H1 (cell line): Measurements from ENCODE around the gene SELENOI. TPM values are rescaled to one million over a fixed set of nuclear protein-coding genes. Genes with fewer than 3 reads are reported as not detected.

Experiments
- CEBPB ChIP-seq: IDR thresholded peaks from 2 replicates; pipeline ENCODE4 v1.6.1; 2012; ENCODE audit warnings: low read depth, low read length
- CTBP2 ChIP-seq: IDR thresholded peaks from 2 replicates; pipeline ENCODE4 v1.7.0; 2011; ENCODE audit warnings: borderline replicate concordance, mild to moderate bottlenecking, moderate library complexity, mixed read lengths, low read length; ENCODE audit not compliant: insufficient read depth, insufficient read length
- EP300 ChIP-seq, 2 experiments: IDR thresholded peaks; 1 replicate in 1 of 2; 2 replicates in 1 of 2; pipeline ENCODE4 v1.6.1; 2011 to 2012; ENCODE audit warnings: low read depth in 2 of 2, low read length in 2 of 2, mild to moderate bottlenecking in 2 of 2, borderline replicate concordance in 1 of 2, inconsistent platforms in 1 of 2, moderate library complexity in 1 of 2
- KDM5A ChIP-seq: fragments of 200-600 bp; IDR thresholded peaks from 2 replicates; pipeline ENCODE4 v1.7.1; 2012; ENCODE audit warnings: mild to moderate bottlenecking, low read length, inconsistent platforms, mixed read lengths
- SP2 ChIP-seq: IDR thresholded peaks from 2 replicates; pipeline ENCODE4 v1.6.1; 2012; ENCODE audit warnings: mild to moderate bottlenecking, low read length, inconsistent platforms
- TEAD4 ChIP-seq: IDR thresholded peaks from 2 replicates; pipeline ENCODE4 v1.6.1; 2012; ENCODE audit warnings: low read depth, low read length, inconsistent platforms, mixed read lengths
- polyA plus RNA-seq, 7 experiments: library from polyadenylated mRNA; depleted of rRNA in 3 of 7; stranded (reverse) in 5 of 7; unstranded in 2 of 7; fragments of >200 nt in 5 of 7; fragments of 200-250 nt in 2 of 7; gene quantifications; 1 replicate in 5 of 7; 2 replicates in 1 of 7; 4 replicates in 1 of 7; pipeline versions ENCODE4 v1.2.1 to v1.2.3, GENCODE V29; 2011 to 2013; ENCODE audit warnings: missing spikeins in 2 of 7, mixed read lengths in 2 of 7
- total RNA-seq: library from RNA; stranded (reverse); fragmentation: NEBNext Ultra II Directional; extraction: Animal tissue kit (Norgen Biotek cat#: 25700); gene quantifications from 2 replicates; pipeline ENCODE4 v1.2.1, GENCODE V29; 2021
- TF ChIP-seq, protein P1 (sequence below): fragments of 300-600 bp; sonication (generic); IDR thresholded peaks from 2 replicates; pipeline ENCODE4 v1.7.1; 2012; ENCODE audit warnings: low read length, moderate library complexity, mild to moderate bottlenecking, inconsistent platforms; ENCODE audit not compliant: insufficient replicate concordance

Gene SELENOI
- total and polyA plus RNA-seq, 2 of the 8 experiments (the other 6 are each of a cell fraction or from before 2014, with no cell fraction given), result 15.9 to 63.8 TPM

DNA sequence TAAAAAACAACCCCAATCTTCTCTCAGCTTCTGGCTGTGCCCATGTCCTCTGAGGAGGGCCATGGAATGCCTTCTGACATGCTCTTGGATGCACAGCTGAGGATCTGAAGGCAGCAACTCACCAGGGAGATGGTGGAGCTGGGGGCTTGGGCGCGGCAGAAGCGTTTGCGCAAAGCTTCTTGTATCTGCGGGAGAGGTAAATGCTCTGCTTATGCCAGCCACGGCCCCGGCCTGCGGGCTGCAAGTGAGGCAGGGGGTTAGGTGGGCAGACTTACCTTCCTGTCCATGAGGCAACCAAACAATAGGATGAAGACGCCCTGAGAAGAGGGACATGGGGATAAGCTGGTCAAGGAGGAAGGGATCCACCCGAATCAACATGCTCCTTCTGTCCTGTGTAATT is 36.0 kb upstream of the SELENOI start (continued):
- TF ChIP-seq, protein P1, sequence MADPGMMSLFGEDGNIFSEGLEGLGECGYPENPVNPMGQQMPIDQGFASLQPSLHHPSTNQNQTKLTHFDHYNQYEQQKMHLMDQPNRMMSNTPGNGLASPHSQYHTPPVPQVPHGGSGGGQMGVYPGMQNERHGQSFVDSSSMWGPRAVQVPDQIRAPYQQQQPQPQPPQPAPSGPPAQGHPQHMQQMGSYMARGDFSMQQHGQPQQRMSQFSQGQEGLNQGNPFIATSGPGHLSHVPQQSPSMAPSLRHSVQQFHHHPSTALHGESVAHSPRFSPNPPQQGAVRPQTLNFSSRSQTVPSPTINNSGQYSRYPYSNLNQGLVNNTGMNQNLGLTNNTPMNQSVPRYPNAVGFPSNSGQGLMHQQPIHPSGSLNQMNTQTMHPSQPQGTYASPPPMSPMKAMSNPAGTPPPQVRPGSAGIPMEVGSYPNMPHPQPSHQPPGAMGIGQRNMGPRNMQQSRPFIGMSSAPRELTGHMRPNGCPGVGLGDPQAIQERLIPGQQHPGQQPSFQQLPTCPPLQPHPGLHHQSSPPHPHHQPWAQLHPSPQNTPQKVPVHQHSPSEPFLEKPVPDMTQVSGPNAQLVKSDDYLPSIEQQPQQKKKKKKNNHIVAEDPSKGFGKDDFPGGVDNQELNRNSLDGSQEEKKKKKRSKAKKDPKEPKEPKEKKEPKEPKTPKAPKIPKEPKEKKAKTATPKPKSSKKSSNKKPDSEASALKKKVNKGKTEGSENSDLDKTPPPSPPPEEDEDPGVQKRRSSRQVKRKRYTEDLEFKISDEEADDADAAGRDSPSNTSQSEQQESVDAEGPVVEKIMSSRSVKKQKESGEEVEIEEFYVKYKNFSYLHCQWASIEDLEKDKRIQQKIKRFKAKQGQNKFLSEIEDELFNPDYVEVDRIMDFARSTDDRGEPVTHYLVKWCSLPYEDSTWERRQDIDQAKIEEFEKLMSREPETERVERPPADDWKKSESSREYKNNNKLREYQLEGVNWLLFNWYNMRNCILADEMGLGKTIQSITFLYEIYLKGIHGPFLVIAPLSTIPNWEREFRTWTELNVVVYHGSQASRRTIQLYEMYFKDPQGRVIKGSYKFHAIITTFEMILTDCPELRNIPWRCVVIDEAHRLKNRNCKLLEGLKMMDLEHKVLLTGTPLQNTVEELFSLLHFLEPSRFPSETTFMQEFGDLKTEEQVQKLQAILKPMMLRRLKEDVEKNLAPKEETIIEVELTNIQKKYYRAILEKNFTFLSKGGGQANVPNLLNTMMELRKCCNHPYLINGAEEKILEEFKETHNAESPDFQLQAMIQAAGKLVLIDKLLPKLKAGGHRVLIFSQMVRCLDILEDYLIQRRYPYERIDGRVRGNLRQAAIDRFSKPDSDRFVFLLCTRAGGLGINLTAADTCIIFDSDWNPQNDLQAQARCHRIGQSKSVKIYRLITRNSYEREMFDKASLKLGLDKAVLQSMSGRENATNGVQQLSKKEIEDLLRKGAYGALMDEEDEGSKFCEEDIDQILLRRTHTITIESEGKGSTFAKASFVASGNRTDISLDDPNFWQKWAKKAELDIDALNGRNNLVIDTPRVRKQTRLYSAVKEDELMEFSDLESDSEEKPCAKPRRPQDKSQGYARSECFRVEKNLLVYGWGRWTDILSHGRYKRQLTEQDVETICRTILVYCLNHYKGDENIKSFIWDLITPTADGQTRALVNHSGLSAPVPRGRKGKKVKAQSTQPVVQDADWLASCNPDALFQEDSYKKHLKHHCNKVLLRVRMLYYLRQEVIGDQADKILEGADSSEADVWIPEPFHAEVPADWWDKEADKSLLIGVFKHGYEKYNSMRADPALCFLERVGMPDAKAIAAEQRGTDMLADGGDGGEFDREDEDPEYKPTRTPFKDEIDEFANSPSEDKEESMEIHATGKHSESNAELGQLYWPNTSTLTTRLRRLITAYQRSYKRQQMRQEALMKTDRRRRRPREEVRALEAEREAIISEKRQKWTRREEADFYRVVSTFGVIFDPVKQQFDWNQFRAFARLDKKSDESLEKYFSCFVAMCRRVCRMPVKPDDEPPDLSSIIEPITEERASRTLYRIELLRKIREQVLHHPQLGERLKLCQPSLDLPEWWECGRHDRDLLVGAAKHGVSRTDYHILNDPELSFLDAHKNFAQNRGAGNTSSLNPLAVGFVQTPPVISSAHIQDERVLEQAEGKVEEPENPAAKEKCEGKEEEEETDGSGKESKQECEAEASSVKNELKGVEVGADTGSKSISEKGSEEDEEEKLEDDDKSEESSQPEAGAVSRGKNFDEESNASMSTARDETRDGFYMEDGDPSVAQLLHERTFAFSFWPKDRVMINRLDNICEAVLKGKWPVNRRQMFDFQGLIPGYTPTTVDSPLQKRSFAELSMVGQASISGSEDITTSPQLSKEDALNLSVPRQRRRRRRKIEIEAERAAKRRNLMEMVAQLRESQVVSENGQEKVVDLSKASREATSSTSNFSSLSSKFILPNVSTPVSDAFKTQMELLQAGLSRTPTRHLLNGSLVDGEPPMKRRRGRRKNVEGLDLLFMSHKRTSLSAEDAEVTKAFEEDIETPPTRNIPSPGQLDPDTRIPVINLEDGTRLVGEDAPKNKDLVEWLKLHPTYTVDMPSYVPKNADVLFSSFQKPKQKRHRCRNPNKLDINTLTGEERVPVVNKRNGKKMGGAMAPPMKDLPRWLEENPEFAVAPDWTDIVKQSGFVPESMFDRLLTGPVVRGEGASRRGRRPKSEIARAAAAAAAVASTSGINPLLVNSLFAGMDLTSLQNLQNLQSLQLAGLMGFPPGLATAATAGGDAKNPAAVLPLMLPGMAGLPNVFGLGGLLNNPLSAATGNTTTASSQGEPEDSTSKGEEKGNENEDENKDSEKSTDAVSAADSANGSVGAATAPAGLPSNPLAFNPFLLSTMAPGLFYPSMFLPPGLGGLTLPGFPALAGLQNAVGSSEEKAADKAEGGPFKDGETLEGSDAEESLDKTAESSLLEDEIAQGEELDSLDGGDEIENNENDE, result no peak
- TF ChIP-seq CTBP2, result no peak
- TF ChIP-seq SP2, result no peak
- TF ChIP-seq EP300 (IDR thresholded peaks at IDR 0.05; ENCODE audit: borderline replicate concordance in 1 of 2, low read depth in 2 of 2, low read length in 2 of 2), result no peak
- no peak for TF ChIP-seq TEAD4
- no peak for TF ChIP-seq KDM5A
- TF ChIP-seq CEBPB, result no peak
